ENCODE data around the gene ILF2.

ILF2 gene

DNA sequence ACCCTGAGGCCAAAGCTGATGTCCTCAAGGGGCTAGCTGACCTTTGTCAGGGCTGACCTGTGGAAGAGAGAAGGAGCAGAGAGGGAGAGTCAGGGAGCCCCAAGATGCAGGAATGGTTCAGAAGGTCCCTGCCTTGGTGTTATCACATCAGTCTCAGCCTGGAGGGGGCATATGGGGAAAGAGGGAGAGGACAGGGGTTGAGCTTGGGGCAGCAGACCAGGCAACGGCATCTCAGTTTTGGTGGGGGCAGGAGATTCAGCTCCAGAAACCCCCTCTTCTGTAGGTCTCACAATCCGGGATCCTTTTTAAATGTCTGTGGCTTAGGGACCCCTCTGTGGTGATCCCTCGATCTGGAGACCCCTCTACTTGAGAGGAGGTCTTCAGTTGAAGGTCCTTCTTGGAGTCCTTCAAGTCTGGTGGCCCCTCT, 44.3 kb downstream of the ILF2 start:
- Histone ChIP-seq H3K9ac (ENCODE audit: low read length) (peak overlapping the region; percentile 95), H3K36me3 (ENCODE audit: control insufficient read depth, insufficient read depth, low read length, severe bottlenecking) (peaks cover 22% of the 10 kb centered on the region), H3K4me1 (ENCODE audit: control insufficient read depth, insufficient read depth, low read length) (peaks cover 77% of the 10 kb centered on the region), H3K9me3 (ENCODE audit: control insufficient read depth, low read length) (no peaks in the 10 kb centered on the region), H3K27me3 (replicated peaks; ENCODE audit: control insufficient read depth, insufficient read depth, low read length) (no peaks in the 10 kb centered on the region), H3K4me3 (ENCODE audit: low read length) (peak overlapping the region; percentile 86)
- DNase-seq (ENCODE audit: low read depth): no peak

DNA sequence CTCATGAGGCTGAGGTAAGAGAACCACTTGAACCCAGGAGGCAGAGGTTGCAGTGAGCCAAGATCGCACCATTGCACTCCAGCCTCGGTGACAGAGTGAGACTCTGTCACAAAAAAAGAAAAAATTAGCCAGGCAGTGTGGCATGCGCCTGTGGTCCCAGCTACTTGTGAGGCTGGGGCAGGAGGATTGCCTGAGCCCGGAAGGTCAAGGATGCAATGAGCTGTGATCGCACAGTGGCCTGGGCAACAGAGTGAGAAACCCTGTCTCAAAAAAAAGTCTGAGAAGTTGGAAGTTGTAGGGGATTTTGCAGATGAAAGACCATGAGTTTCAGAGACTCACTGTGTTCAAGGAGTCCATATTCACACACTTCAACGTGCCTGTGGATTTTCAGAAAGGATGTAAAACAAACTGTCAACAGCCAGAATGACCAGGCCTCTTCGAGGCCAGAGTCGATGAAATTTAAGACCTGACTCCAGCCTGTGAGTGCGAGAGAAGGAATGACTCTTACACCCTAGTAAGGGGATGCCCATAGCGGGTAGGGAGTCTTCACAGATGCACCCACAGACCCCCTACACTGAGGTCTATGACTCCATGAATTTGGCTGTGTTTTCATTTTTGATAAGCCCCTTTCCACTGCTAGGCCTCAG, 45.7 kb downstream of the ILF2 start:
- Histone ChIP-seq H3K36me3 (ENCODE audit: control insufficient read depth, insufficient read depth, low read length, severe bottlenecking) (peaks cover 30% of the 10 kb centered on the region), H3K4me3 (ENCODE audit: low read length) (peak overlapping the region; percentile 86), H3K4me1 (ENCODE audit: control insufficient read depth, insufficient read depth, low read length) (peaks cover 63% of the 10 kb centered on the region), H3K9ac (ENCODE audit: low read length) (peak overlapping the region; percentile 34), H3K27me3 (replicated peaks; ENCODE audit: control insufficient read depth, insufficient read depth, low read length) (no peaks in the 10 kb centered on the region), H3K9me3 (ENCODE audit: control insufficient read depth, low read length) (no peaks in the 10 kb centered on the region)
- no peak for DNase-seq (ENCODE audit: low read depth)

DNA sequence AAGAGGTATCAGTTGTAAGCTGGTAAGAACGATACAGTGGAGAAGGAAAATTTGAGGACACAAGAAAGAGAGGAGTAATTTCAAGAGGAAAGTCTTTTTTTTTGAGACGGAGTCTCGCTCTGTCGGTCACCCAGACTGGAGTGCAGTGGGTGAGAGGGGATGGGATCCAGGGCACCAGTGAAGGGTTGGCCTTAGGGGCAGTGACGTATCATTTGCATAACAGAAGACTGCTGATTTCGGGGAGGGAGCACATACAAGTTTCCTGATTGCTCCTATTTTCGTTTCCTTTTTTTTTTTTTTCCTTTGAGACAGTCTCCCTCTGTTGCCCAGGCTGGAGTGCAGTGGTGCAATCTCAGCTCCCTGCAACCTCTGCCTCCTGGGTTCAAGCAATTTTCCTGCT, 47.7 kb downstream of the ILF2 start:
- peak overlapping the region; percentile 59 for H3K9ac ChIP-seq (ENCODE audit: low read length)
- H3K27me3 ChIP-seq (replicated peaks; ENCODE audit: control insufficient read depth, insufficient read depth, low read length): no peaks in the 10 kb centered on the region
- H3K4me3 ChIP-seq (ENCODE audit: low read length): no peak overlapping the region
- no peak for DNase-seq (ENCODE audit: low read depth)
- H3K9me3 ChIP-seq (ENCODE audit: control insufficient read depth, low read length): no peaks in the 10 kb centered on the region
- H3K36me3 ChIP-seq (ENCODE audit: control insufficient read depth, insufficient read depth, low read length, severe bottlenecking): peaks cover 48% of the 10 kb centered on the region
- H3K4me1 ChIP-seq (ENCODE audit: control insufficient read depth, insufficient read depth, low read length): peaks cover 52% of the 10 kb centered on the region

DNA sequence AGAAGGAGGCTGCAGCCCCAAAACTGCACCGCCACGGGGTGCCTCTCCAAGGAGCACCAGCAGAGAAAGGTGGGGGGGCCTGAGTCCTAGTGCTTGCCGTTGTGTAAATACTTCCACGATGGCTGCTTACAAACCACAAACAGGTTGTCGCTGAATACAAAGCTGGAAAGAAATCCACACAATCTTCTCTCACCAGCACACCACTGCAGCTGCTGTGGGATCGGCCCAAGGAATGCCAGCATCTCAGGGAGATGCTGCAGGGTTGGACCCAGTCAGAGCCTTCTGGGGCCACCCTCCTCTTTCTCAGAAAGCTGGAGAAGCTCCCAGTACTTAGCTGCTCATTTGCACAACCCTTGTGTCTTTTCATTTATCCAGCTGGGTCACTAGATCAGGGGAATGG, 51.6 kb downstream of the ILF2 start:
- no peaks in the 10 kb centered on the region for H3K27me3 ChIP-seq (replicated peaks; ENCODE audit: control insufficient read depth, insufficient read depth, low read length)
- DNase-seq (ENCODE audit: low read depth): no peak
- H3K4me1 ChIP-seq (ENCODE audit: control insufficient read depth, insufficient read depth, low read length): peaks cover 37% of the 10 kb centered on the region
- H3K9me3 ChIP-seq (ENCODE audit: control insufficient read depth, low read length): no peaks in the 10 kb centered on the region
- no peak overlapping the region for H3K9ac ChIP-seq (ENCODE audit: low read length)
- no peak overlapping the region for H3K4me3 ChIP-seq (ENCODE audit: low read length)
- peaks cover 40% of the 10 kb centered on the region for H3K36me3 ChIP-seq (ENCODE audit: control insufficient read depth, insufficient read depth, low read length, severe bottlenecking)

DNA sequence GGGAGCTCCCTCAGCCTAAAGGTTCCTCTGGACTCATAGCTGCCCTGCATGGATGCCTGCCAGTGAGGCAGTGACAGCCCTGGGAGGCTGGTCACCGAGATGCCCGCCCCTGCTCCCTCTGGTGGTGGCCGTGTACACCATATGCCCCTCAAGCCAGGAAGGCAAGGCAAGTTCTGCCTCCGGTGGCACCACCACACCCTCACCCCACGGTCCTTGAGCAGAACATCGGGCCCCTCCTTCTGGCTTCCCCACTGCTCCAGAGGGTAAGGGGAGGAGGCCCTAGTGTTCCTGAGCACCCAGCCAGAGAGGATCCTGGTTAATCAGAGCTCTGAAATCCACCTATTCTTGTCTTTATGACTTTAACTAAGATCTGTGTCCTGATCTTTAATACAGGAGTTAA, 53.1 kb downstream of the ILF2 start:
- H3K4me3 ChIP-seq (ENCODE audit: low read length): no peak overlapping the region
- peaks cover 34% of the 10 kb centered on the region for H3K36me3 ChIP-seq (ENCODE audit: control insufficient read depth, insufficient read depth, low read length, severe bottlenecking)
- H3K4me1 ChIP-seq (ENCODE audit: control insufficient read depth, insufficient read depth, low read length): peaks cover 32% of the 10 kb centered on the region
- no peaks in the 10 kb centered on the region for H3K27me3 ChIP-seq (replicated peaks; ENCODE audit: control insufficient read depth, insufficient read depth, low read length)
- DNase-seq (ENCODE audit: low read depth): no peak
- H3K9ac ChIP-seq (ENCODE audit: low read length): peak overlapping the region; percentile 56
- H3K9me3 ChIP-seq (ENCODE audit: control insufficient read depth, low read length): no peaks in the 10 kb centered on the region

DNA sequence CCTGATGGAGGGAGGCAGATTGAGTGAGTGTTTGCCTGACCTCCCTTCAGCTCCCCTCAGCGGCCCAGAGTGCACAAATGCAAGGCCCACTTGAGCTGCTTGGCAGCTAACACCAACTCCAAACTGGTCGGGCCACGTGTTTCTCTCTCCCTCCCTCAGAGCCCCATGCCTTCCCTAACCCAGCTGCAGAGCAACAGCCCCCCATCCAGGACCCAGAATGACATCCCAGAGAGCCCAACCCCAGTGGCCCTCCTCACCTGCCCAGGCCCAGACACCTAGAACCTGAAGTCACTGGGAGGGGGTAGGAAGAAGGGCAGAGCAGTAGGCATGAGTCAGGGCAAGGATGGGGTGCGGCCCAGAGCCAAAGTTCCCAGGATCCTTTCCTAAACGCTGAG, 53.9 kb downstream of the ILF2 start:
- H3K36me3 ChIP-seq (ENCODE audit: control insufficient read depth, insufficient read depth, low read length, severe bottlenecking): peaks cover 26% of the 10 kb centered on the region
- H3K9ac ChIP-seq (ENCODE audit: low read length): peak overlapping the region; percentile 52
- no peaks in the 10 kb centered on the region for H3K9me3 ChIP-seq (ENCODE audit: control insufficient read depth, low read length)
- H3K27me3 ChIP-seq (replicated peaks; ENCODE audit: control insufficient read depth, insufficient read depth, low read length): no peaks in the 10 kb centered on the region
- no peak for DNase-seq (ENCODE audit: low read depth)
- peaks cover 27% of the 10 kb centered on the region for H3K4me1 ChIP-seq (ENCODE audit: control insufficient read depth, insufficient read depth, low read length)
- H3K4me3 ChIP-seq (ENCODE audit: low read length): no peak overlapping the region

DNA sequence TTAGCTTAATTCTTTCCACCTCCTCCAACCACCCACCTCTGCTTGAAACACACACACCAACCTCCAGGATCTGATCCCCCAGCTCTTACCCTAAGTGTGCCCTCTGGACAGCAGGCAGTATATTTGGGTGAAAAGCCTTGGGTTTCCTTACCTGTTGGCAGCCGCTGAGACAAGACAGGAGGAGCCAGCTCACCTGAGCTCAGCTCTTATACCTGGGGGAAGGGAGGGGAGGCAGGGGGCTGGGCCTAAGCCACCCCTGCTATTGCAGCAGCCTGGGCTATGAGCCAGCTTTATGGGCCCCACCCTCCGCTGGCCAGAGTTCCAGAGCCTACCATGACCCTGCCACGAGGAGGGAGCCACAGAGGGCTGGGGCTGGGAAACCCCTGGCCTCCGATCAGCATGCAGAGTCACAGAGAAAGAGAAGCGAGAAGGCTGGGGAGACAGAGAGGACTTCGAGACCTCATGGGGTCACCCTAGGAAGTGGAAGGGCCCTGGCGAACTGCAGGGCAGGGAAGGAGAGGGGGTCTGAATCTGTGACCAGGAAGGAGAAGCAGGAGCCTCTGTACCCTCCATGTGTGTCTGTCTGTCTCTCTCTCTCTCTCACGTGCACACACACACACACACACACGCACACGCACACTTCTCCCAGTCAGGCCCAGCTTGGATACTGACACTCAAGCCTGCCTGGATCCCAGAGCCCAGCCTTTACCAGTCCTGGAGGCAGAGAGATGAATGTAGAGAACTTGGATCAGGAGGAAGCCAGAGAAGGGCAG, 54.5 kb downstream of the ILF2 start, which contains the start of gene S100A14:
S100A14 (minus strand) TSS at position 182 of the 773 bp plus-strand sequence. CDS start 467 bp downstream, outside the sequence.
- Histone ChIP-seq H3K27me3 (replicated peaks; ENCODE audit: control insufficient read depth, insufficient read depth, low read length) (no peaks in the 10 kb centered on the region), H3K36me3 (ENCODE audit: control insufficient read depth, insufficient read depth, low read length, severe bottlenecking) (peaks cover 26% of the 10 kb centered on the region), H3K4me1 (ENCODE audit: control insufficient read depth, insufficient read depth, low read length) (peaks cover 32% of the 10 kb centered on the region), H3K9ac (ENCODE audit: low read length) (peak within 1 kb of the TSS; percentile 52), H3K4me3 (ENCODE audit: low read length) (no peak within 1 kb of the TSS), H3K9me3 (ENCODE audit: control insufficient read depth, low read length) (no peaks in the 10 kb centered on the region)
- DNase-seq (ENCODE audit: low read depth): no peak

DNA sequence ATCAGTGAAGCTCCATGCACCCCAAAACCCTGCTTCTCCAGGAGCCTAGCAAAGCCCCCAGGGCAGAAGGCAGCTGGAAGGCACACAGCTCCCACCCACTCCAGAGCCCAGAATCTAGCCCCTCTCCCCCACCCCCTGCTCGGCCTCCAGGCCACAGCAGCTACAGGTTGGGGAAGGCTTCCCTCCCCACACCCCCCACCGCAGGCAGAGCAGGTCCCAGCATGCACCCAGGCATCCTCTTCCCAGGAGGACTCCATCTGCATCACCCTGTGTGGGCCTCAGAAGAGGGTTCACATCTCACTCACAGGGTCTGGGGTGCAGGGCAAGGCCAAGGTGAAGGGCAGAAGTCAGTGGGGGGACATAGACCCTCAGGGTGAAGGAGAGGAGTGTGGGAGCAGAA, 55.4 kb downstream of the ILF2 start:
- Histone ChIP-seq H3K4me1 (ENCODE audit: control insufficient read depth, insufficient read depth, low read length) (peaks cover 38% of the 10 kb centered on the region), H3K27me3 (replicated peaks; ENCODE audit: control insufficient read depth, insufficient read depth, low read length) (no peaks in the 10 kb centered on the region), H3K9me3 (ENCODE audit: control insufficient read depth, low read length) (no peaks in the 10 kb centered on the region), H3K4me3 (ENCODE audit: low read length) (no peak overlapping the region), H3K9ac (ENCODE audit: low read length) (no peak overlapping the region), H3K36me3 (ENCODE audit: control insufficient read depth, insufficient read depth, low read length, severe bottlenecking) (peaks cover 21% of the 10 kb centered on the region)
- no peak for DNase-seq (ENCODE audit: low read depth)

DNA sequence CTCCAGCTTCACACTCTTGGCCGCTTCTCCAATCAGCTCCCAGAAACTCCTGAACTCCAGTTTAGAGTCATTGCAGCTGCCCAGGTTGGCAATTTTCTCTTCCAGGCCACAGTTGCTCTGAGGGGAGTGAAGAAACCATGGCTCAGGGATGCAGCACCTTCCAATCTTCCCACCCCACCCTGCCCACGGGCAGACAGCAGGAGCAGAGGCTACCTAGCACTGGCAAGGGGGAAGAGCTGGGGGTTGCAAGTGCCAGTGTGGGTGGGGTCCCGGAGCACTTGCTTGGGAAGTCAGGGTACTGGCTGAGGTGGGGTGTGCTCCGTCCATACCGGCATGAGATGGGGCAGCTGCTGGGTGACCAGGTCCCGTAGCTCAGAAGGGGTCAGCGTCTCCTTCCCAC, 55.9 kb downstream of the ILF2 start:
- Histone ChIP-seq H3K4me3 (ENCODE audit: low read length) (no peak overlapping the region), H3K9ac (ENCODE audit: low read length) (no peak overlapping the region), H3K27me3 (replicated peaks; ENCODE audit: control insufficient read depth, insufficient read depth, low read length) (no peaks in the 10 kb centered on the region), H3K9me3 (ENCODE audit: control insufficient read depth, low read length) (no peaks in the 10 kb centered on the region), H3K4me1 (ENCODE audit: control insufficient read depth, insufficient read depth, low read length) (peaks cover 43% of the 10 kb centered on the region), H3K36me3 (ENCODE audit: control insufficient read depth, insufficient read depth, low read length, severe bottlenecking) (peaks cover 16% of the 10 kb centered on the region)
- no peak for DNase-seq (ENCODE audit: low read depth)

DNA sequence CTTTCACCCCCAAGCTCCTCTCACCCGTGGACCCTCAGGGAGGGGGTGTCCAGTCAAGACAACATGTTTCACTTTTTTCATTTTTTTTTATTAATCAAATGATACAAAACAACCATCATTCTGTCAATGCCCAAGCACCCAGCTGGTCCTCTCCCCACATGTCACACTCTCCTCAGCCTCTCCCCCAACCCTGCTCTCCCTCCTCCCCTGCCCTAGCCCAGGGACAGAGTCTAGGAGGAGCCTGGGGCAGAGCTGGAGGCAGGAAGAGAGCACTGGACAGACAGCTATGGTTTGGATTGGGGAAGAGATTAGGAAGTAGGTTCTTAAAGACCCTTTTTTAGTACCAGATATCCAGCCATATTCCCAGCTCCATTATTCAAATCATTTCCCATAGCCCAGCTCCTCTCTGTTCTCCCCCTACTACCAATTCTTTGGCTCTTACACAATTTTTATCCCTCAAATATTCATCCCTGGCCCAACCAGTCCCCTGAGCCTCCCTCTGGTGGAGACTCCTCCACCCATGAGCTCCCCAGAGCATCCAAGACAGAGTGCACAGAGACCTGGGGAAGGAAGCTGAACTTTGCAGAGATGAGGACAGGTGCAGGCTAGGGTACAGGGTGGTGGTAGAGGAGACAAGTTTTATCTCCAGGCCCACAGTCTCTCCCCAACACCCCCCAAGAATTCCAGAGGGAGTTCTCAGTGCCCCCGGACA, 56.4 kb downstream of the ILF2 start:
- peaks cover 11% of the 10 kb centered on the region for H3K36me3 ChIP-seq (ENCODE audit: control insufficient read depth, insufficient read depth, low read length, severe bottlenecking)
- no peak overlapping the region for H3K9ac ChIP-seq (ENCODE audit: low read length)
- H3K4me1 ChIP-seq (ENCODE audit: control insufficient read depth, insufficient read depth, low read length): peaks cover 49% of the 10 kb centered on the region
- no peaks in the 10 kb centered on the region for H3K9me3 ChIP-seq (ENCODE audit: control insufficient read depth, low read length)
- H3K27me3 ChIP-seq (replicated peaks; ENCODE audit: control insufficient read depth, insufficient read depth, low read length): no peaks in the 10 kb centered on the region
- DNase-seq (ENCODE audit: low read depth): no peak
- H3K4me3 ChIP-seq (ENCODE audit: low read length): no peak overlapping the region

DNA sequence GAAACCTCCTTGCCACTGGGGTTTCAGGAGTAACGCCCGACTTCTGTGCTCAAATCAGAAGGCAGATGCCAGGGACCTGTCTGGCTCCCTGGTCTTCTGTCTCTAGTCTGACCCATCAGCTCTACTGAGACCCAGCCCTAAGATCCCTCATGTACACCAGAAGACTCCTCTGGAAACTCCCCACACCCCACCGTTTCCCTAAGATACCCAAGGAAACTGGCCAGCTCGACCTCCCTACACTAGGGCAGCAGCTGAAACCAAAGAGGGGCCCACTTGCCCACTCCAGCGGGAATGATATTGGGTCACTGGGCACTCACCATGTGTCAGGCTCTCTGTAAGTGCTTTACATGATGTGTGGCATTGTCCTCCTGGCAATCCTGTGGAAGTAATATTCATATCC, 57.4 kb downstream of the ILF2 start:
- peak overlapping the region; percentile 95 for H3K9ac ChIP-seq (ENCODE audit: low read length)
- DNase-seq (ENCODE audit: low read depth): no peak
- no peaks in the 10 kb centered on the region for H3K27me3 ChIP-seq (replicated peaks; ENCODE audit: control insufficient read depth, insufficient read depth, low read length)
- H3K36me3 ChIP-seq (ENCODE audit: control insufficient read depth, insufficient read depth, low read length, severe bottlenecking): peaks cover 1% of the 10 kb centered on the region
- H3K4me3 ChIP-seq (ENCODE audit: low read length): peak overlapping the region; percentile 91
- H3K9me3 ChIP-seq (ENCODE audit: control insufficient read depth, low read length): no peaks in the 10 kb centered on the region
- peaks cover 58% of the 10 kb centered on the region for H3K4me1 ChIP-seq (ENCODE audit: control insufficient read depth, insufficient read depth, low read length)
